GM18909 (cell line): ENCODE results near the gene RRAS2.
"Not testable (repeated sequence)": the region's sequence is repeated elsewhere in the genome, so short reads cannot be mapped to it uniquely, and the experiment has no call there.

Source experiments
- ATAC-seq: cut with Tn5 transposase; IDR thresholded peaks from one replicate; pipeline ENCODE4 v1.9.1; 2021; ENCODE audit warnings: mild to moderate bottlenecking; ENCODE audit not compliant: unreplicated experiment, poor library complexity

Gene RRAS2

GRCh38 chr11:14373941-14374646 is 15.1 kb upstream of the RRAS2 start:
- ATAC-seq, result no peak

- no peak for ATAC-seq
These were observed 13.0 kb upstream of the RRAS2 start for GRCh38 chr11:14372011-14372410.

GRCh38 chr11:14371249-14371648 is 12.3 kb upstream of the RRAS2 start:
- no peak for ATAC-seq

GRCh38 chr11:14370496-14370895 is 11.5 kb upstream of the RRAS2 start:
- no peak for ATAC-seq

GRCh38 chr11:14369598-14369997 is 10.6 kb upstream of the RRAS2 start:
- ATAC-seq, result no peak

- ATAC-seq, result no peak
These were observed 8.0 kb upstream of the RRAS2 start for GRCh38 chr11:14366936-14367335.

GRCh38 chr11:14364322-14364721 is 5.3 kb upstream of the RRAS2 start:
- no peak for ATAC-seq

GRCh38 chr11:14362611-14363010 is 3.6 kb upstream of the RRAS2 start:
- ATAC-seq, result no peak

- ATAC-seq, result no peak
These were observed 3.0 kb upstream of the RRAS2 start for GRCh38 chr11:14361951-14362350.

- ATAC-seq, result no peak
These were observed 2.0 kb upstream of the RRAS2 start for GRCh38 chr11:14360976-14361375.

- no peak for ATAC-seq
These were observed 583 bp upstream of the RRAS2 start for GRCh38 chr11:14359501-14360031.

GRCh38 chr11:14357881-14358728 is 878 bp downstream of the RRAS2 start:
- peak; percentile 56 for ATAC-seq

- ATAC-seq, result no peak
These were observed 2.6 kb downstream of the RRAS2 start for GRCh38 chr11:14356342-14356741.

GRCh38 chr11:14354604-14355003 is 4.4 kb downstream of the RRAS2 start:
- not testable (repeated sequence) for ATAC-seq

GRCh38 chr11:14350716-14351238 is 8.2 kb downstream of the RRAS2 start:
- no peak for ATAC-seq

GRCh38 chr11:14350215-14350614 is 8.8 kb downstream of the RRAS2 start:
- ATAC-seq, result no peak

GRCh38 chr11:14347991-14348390 is 11.0 kb downstream of the RRAS2 start:
- no peak for ATAC-seq

- ATAC-seq, result no peak
These were observed 11.5 kb downstream of the RRAS2 start for GRCh38 chr11:14347494-14347893.

GRCh38 chr11:14346303-14346955 is 12.6 kb downstream of the RRAS2 start:
- no peak for ATAC-seq

- no peak for ATAC-seq
These were observed 13.3 kb downstream of the RRAS2 start for GRCh38 chr11:14345668-14346067.

GRCh38 chr11:14345016-14345415 is 14.0 kb downstream of the RRAS2 start:
- not testable (repeated sequence) for ATAC-seq
